Left colon (tissue), 2 donors: ENCODE results near the gene BIK. TPM values are rescaled to one million over a fixed set of nuclear protein-coding genes. Genes with fewer than 3 reads are reported as not detected.
A peak's percentile ranks its signal among the peaks of the same experiment; 100 is the strongest.

Source experiments
- ATAC-seq: fragments of 200-7000 bp; cut with Tn5 transposase; one replicate; pipeline ENCODE4 v1.9.1; 2020; ENCODE audit warnings: mild to moderate bottlenecking, moderate library complexity
- DNase-seq, 2 donors: peaks; one replicate each; pipeline ENCODE4 v3.0.0-alpha.2; 2020
- intact Hi-C, 2 donors: fragments of 100-400 bp; cut with DNase I in 1 of 2; cut with micrococcal nuclease in 1 of 2; formaldehyde crosslinking; loops; one replicate each; pipeline versions ENCODE4 v1.11.2 to v1.14.0; 2022; cut with DNase I, micrococcal nuclease
- long read RNA-seq: library from polyadenylated mRNA; unstranded; transcript quantifications from one replicate; pipeline ENCODE4 v2.0.0, GENCODE V29; 2021
- total RNA-seq, 2 donors: library from RNA; stranded (reverse); fragmentation: NEBNext Ultra II Directional; extraction: Animal tissue kit (Norgen Biotek cat#: 25700); gene quantifications; one replicate each; pipeline ENCODE4 v1.2.1, GENCODE V29; 2021
- donor health status: DM: no; HTN: no; CAD: no.
- donor health status: DM: yes; HTN: yes; CAD: no.

The BIK gene, protein sequence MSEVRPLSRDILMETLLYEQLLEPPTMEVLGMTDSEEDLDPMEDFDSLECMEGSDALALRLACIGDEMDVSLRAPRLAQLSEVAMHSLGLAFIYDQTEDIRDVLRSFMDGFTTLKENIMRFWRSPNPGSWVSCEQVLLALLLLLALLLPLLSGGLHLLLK
- total RNA-seq, result 10 to 100 TPM; 22.6 to 23.0 TPM
- long read RNA-seq, transcript BIK-201 (5 exons, 953 nt), result major isoform, 7 of 12 reads
- long read RNA-seq, partial matches to known transcripts, result 3 of 12 reads
- long read RNA-seq, other reads (novel, unspliced or antisense), result 2 of 12 reads

DNA sequence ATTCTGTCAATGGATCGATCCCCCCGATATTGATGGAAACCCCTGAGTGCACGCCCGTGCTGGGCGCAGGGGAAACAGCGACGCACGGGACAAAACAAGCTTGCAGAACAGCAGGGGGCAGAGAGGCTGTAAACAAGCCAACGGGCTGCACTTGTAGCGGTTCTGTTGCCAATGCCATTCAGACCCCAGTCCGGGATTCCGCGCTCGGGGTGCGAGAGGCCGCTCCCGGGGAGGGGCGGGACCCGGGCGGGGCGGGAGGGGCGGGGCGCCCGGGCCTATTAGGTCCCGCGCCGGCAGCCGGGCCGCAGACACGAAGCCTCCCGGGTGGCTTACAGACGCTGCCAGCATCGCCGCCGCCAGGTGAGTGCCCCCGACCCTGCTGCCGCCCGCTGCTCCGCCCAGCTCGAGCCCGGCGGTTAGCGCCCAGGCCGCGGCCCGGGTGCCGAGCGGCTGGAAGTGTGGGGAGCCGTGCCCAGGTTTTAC, at the start of gene BIK:
BIK (plus strand) TSS at position 307 of the 483 bp plus-strand sequence. CDS start 13,273 bp downstream, outside the sequence.
- intact Hi-C loops, result no loop called here
- ATAC-seq (peak; percentile 61), DNase-seq (peak; percentile 66 to 71)

DNA sequence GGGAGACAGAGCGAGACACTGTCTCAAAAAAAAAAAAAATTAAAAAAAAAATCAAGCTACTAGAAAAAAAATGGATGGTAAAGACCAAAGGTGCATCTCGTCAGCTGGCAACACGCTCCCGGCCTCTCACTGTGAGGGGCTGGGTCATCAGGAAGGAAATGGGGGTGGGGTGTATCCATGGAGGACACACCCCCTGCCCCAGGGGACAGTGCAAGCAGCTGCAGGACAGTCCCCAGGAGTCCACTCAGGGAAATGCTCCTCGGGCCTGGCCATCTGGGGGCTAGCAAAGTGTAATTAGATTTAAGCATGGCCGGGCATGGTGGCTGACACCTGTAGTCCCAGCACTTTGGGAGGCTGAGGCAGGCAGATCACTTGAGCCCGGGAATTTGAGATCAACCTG, 44.4 kb upstream of the BIK start:
- ATAC-seq (no peak), DNase-seq (no peak)
- intact Hi-C loops, result no loop called here

DNA sequence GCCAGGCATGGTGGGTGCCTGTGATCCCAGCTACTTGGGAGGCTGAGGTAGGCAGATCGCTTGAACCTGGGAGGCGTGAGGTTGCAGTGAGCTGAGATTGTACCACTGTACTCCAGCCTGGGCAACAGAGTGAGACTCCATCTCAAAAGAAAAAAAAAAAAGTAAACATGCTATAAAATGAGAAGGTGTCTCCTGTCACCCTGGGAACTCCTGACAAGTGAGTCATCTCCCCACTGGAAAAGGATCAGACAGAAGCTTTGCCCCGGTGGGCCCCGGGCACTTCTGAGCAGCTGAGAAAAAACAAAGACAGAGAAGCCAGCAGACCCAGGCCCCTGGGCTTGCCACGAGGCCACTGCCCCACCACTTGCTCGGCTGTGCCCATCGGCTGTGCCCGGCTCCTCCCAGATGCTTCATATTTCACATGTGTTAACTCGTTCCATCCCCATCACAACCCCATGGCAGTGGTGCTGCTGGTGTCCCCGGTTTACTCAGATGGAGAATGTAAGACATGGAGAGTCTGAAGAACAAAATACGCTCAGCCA, 43.6 kb upstream of the BIK start:
- intact Hi-C loops, result no loop called here
- DNase-seq, result no peak
- no peak for ATAC-seq

DNA sequence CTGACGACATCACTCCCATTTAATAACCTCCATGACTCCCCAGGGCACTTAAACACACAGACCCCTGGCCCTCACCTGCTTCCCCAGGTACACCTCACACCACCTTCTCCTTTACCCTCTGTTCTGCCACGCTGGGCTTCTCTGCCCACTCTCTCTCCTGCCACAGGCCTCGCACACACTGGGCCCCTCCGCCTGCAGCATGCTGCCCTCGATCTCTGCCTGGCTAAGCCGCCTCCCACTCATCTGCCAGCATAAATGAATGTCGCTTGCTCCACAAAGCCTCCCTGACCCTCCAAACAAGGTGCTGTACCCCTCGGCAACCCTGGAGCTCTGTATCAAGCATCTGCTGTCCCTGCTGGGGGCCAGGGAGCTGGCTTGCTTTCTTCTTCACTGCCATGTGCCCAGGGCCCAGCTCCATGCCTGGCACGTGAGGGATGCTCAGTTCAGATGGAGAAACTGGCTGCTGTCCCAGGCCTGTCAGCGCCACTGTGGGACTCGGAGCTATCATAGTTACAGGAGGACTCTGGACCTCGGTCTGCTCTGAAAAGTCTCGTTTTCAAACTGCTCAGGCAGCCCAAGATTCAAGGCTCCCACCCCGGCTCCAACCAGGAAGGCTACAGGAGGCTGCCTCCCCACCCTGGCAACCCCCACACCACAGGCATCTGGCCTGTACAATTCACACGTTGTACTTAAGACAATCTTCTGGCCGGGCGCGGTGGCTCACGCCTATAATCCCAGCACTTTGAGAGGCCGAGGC, 33.3 kb upstream of the BIK start:
- DNase-seq, result no peak
- peak; percentile 9 for ATAC-seq
- intact Hi-C loops, result no loop called here

DNA sequence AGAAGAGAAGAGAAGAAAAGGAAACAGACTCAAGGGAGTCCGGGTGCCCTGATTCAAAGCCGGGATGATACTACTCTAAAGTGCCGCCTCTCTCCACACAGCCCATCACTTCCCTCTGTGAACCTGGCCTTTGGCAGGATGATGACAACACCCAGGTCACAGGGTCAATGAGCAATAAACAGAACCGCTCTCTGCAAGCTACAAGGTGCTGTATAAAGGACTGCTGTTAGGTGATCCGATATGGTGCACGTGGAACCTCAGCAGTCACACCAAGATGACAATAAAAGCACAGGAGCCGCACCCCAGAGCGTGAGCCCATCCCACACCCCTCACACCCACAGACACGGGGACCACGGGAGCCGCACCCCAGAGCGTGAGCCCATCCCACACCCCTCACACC, 32.0 kb upstream of the BIK start:
- peak; percentile 96 for ATAC-seq
- DNase-seq, result peak; percentile 65 to 81
- intact Hi-C loops, result no loop called here

DNA sequence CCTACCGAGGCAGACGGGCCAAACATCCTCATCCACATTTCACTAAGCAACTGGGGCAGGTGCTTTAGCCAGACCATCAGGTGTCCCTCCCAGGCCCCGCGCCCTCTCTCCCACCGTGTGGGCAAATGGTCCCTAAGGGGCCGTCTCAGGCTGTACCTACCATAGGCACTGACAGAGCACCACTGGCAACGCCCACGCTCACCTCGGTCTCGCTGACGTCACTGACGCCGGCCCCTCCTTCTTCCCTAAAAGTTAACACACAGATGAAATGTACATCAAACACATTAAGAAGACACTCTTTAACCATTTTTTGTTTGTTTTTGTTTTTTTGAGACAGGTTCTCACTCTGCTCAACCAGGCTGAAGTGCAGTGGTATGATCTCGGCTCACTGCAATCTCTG, 30.8 kb upstream of the BIK start:
- ATAC-seq (no peak), DNase-seq (peak in 1 of 2 donors; percentile 40)
- intact Hi-C loops, result no loop called here

DNA sequence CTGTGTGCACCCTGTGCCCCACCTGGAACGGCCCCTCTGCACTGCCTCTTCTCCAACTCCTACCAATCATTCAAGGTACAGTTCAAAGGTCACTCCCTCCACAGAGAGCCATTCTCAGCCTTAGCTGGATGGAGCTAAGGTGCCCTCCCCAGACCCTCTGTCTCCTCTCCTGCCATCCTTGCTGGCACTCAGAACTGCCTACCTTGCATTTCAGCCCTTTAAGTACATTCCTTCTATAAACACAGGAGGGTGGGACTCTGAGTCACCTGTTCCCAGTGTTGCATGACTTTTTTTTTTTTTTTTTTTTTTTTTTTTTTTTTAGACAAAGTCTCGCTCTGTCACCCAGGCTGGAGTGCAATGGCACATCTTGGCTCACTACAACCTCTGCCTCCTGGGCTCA, 29.9 kb upstream of the BIK start:
- ATAC-seq, result peak; percentile 67
- intact Hi-C loops, result no loop called here
- DNase-seq, result peak in 1 of 2 donors; percentile 28

DNA sequence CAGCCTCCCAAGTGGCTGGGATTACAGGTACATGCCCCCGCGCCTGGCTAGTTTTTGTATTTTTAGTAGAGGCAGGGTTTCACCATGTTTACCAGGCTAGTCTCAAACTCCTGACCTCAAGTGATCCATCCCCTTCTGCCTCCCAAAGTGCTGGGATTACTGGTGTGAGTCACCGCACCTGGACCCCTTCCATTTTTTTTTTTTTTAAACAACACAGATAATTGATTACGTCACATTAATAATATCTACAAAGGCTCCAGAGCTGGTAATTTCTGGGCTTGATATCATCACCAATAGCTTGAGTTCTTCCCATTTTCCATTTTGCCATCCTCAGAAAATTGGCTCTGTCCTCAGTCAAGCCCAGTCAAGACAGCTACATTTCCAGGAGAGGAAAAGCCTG, 28.6 kb upstream of the BIK start:
- intact Hi-C loops, result no loop called here
- DNase-seq (no peak), ATAC-seq (no peak)

DNA sequence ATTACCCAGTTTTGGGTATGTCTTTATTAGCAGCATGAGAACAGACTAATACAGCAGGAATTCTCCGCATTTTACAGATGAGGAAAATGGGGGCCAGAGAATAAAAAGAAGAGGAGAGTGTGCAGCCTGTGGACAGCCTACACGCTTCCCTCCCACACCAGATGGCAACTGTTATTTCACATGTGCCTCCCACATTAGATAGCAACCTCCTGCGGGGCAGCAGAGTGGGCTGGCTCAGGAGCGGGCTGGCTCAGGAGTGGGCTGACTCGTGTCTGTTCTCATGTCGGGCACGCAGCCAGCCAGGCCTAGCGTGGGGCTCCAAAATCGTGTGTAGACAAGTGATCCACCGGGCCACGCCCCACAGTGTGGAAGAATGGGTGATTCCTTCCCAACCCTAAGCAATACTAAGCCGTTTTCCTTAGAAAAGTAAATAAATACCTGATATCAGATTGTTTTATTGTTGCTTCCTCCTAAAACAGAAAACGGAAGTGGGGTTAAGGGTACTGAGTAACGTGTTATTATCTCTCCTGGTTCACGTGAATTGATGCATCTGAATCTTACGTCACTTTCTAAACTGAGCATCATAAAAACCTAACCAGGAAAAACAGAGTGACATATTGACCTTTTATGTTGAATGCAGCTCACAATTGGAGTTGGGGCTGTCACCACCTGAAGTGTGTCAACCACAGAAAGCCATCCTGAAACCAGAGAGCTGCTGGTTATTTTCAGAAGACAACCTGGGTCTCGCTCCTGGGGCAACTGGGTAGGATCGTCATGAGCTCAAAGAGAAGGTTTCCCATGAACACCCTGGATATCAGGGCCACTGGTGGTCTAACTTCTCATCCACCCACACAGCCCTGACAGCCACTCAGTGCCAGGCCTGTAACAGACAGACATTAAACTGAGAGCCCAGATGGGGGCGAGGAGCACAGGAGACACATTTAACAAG, 24.6 kb upstream of the BIK start:
- ATAC-seq, result peak; percentile 40
- DNase-seq, result peak in 1 of 2 donors; percentile 43
- intact Hi-C loops, result no loop called here

DNA sequence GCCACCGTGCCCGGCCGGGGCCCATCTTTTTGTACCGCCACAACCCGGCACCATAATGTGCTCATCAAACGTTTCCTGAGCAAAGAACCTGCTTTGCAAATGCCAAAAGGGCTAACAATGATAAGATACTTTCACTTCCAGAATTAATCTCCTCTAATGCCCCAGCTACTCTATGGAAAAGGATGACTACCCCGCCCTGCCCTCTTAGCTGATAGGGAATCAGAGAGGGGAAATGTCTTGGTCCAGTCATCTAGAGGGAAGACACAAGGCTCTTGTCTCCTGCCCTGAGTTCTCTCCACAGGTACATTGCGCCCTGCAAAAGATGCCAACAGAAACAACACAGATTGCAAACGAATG, 21.9 kb upstream of the BIK start:
- intact Hi-C loops, result no loop called here
- DNase-seq (no peak), ATAC-seq (no peak)

DNA sequence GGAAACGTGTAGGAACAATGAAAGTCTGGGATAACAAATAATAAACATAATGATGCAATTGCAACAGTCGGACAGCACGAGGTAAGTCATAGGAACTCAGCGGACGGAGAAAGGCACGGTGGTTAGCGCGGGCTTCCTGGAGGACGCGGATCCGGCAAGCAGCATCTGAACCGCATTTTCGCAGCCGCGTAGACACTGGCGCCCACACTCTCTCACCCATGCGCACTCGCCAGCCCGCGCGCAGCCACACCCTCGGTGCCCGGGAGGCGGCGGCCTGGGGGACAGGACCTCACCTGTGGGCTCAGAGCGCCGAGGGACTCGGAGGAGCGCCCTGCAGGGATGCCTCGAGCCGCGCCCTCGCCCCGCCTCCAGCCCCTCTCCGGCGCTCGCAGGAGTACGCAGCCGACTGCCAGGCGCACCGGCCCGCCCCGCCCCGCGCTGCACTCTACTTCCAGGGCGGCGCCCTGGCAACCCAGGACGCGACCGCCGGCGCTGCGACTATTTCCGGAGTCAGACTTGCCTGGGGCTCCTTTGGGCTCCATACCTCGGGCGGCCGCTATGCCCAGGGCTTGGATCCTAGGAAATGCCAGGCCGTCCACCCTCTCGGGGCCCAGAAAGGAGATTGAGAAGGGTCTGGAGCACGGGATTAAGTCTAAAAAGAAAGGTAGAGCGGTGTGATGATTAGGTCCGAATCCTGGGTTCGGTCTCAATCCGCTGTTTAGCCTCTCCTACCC, 21.4 kb upstream of the BIK start, which contains the start of gene TTLL1:
TTLL1 (minus strand) TSS at position 408 of the 734 bp plus-strand sequence. CDS start 13,805 bp downstream, outside the sequence.
- intact Hi-C loops, result no loop called here
- DNase-seq, result peak; percentile 89 to 94

DNA sequence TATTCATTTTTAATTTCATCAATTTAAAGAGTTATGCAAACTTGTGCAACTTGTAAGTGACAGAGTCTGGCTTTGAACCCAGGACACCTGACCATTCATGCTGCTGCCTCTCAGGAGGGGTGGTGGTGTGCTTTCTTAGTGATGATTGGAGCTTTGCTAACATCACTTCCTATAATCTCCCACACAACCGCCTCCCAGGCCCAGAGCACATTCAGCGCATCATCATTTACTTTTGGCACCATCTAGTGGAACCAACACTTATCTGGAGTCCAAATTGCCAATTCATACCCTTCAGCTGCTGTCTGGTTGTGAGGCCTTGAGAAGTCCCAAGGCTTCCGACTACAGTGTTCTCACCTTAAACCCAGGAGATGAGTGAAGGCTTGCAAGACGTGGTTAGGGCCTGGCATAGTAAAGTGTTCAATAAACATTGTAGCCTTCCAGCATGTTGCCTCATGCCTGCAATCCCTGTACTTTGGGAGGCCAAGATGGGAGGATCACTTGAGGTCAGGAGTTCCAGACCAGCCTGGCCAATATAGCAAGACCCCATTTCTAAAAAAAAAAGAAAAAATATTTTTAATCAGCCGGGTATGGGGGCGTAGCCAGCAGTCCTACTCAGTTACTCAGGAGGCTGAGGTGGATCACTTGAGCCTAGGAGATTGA, 20.3 kb upstream of the BIK start:
- intact Hi-C loops, result no loop called here
- peak; percentile 37 for ATAC-seq
- peak; percentile 36 to 53 for DNase-seq

More for the DNA sequence above, 21.4 kb upstream of the BIK start, which contains the start of gene TTLL1:
- peak; percentile 87 for ATAC-seq

DNA sequence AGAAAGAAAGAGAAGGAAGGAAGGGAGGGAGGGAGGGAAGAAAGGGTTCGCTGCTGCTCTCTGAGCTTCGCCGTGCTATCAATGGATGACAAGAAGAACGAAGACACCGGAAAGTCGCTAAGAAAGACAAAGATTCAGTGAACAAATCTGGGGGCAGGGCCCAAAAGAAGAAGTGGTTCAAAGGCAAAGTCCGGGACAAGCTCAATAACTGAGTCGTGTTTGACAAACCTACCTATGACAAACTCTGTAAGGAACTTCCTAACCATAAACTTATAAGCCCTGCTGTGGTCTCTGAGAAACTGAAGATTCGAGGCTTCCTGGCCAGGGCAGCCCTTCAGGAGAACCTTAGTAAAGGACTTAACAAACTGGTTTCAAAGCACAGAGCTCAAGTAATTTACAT, 18.5 kb upstream of the BIK start:
- DNase-seq (no peak), ATAC-seq (no peak)
- intact Hi-C loops, result no loop called here

DNA sequence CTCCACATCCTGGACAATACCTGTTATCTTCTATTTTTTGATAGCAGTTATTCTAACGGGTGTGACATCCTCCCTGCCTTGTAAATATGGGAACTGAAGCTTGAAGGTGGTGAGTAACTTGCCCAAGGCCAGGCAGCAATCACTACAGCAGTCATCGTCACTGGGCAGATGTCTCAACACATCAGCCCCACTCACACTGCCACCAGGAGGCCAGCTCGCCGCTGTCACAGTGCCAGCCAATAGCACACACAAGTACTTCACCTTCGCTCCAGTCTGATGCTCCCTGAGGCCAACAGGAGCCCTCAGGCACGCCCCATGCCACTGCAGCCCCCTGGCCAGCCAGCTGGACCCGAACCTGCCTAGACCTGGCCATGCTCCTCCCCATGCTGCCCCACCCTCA, 16.5 kb upstream of the BIK start:
- ATAC-seq, result peak; percentile 67
- intact Hi-C loops, result no loop called here
- peak; percentile 62 to 71 for DNase-seq

DNA sequence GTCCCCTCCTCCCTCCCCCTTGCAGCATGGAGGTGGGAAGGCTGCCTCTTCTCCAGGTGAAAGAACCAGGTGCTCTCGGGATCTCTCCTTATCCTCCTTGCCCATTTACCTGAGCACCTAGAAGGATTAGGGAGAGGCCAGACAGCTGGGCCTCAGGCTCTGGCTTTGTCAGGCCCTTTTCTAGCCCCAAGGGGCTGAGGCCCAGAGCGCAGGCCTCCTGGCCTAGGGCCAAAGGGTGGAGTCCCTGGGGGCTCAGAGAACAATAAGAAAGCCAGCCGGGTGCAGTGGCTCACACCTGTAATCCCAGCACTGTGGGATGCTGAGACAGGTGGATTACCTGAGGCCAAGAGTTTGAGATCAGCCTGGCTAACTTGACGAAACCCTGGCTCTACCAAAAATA, 16.0 kb upstream of the BIK start:
- intact Hi-C loops, result no loop called here
- DNase-seq, result no peak
- no peak for ATAC-seq

DNA sequence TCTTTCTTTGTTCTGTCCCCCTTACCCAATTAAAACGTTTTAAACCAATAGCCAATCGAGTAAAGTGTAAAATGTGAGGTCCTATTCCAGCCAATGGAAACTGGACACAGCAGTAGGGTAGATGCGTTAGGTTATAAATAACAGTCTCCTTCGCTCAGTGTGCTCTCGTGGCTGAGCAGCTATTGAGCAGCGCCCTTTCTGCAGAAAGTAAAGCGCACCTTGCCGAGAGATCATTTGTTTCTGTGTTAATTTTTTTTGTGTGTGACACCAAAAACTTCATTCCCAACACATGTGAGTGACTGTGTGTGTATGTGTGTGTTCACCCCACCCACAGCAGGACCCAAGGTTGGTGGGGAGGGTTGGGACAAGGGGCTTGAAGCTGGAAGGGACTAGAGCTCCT, 14.1 kb upstream of the BIK start:
- intact Hi-C loops, result no loop called here
- ATAC-seq, result no peak
- DNase-seq, result no peak

DNA sequence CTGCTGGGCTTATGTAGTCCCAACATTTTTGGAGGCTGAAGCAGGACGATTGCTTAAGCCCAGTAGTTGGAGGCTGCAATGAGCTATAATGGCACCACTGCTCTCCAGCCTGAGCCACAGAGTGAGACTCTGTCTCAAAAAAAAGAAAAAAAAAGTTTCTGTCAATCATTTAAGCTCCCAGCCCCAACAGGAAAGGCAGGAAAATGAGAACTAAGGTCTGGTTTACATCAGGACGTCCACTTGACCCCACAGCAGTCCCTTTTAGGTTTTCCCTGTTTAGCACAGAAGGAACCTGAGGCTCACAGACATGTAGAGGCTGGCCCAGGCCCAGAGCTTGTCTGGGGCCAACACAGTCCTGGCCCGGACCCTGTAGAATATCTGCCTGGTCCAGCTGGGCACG, 12.2 kb upstream of the BIK start:
- intact Hi-C loops, result no loop called here
- no peak for DNase-seq
- ATAC-seq, result no peak

DNA sequence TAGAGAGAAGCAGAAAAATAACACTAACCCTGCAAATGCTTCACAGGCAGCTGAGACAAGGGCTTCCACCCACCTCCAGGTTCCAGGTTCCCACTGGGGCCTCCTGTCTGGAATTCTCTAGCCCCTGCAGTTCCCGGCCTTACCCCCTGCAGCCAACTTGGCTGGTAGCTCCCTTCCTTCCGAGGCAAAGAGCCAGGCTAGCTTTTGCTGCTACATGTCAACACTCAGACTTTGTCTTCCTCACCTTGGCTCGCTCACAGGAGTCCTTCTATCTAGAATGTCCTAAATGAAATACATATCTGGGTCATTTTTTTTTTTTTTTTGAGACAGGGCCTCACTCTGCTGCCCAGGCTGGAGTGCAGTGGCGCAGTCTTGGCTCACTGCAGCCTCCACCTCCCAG, 11.5 kb upstream of the BIK start:
- DNase-seq, result no peak
- intact Hi-C loops, result no loop called here
- ATAC-seq, result no peak
